T-helper 1 cell treated with Interleukin-12 subunit alpha and Interleukin-12 subunit beta and Interleukin-4 antibody, amounts not matched to agents 30 μg/mL and 1 μg/mL, for 36 hours (primary cell): ENCODE results near the gene CPEB4.

Source experiments
- H3K27ac Mint-ChIP-seq: one replicate; pipeline ENCODE4 v1.8.0; 2021; ENCODE audit warnings: mild to moderate bottlenecking, mixed read lengths
- H3K27me3 Mint-ChIP-seq: one replicate; pipeline ENCODE4 v1.8.0; 2021; ENCODE audit warnings: low read depth, mixed read lengths
- H3K36me3 Mint-ChIP-seq: one replicate; pipeline ENCODE4 v1.8.0; 2021; ENCODE audit warnings: low read depth, mixed read lengths
- H3K4me1 Mint-ChIP-seq: one replicate; pipeline ENCODE4 v1.8.0; 2021; ENCODE audit warnings: low read depth, mixed read lengths
- H3K4me3 Mint-ChIP-seq: one replicate; pipeline ENCODE4 v1.8.0; 2021; ENCODE audit warnings: mild to moderate bottlenecking, moderate library complexity, mixed read lengths
- H3K9me3 Mint-ChIP-seq: one replicate; pipeline ENCODE4 v1.8.0; 2021; ENCODE audit warnings: mixed read lengths

The CPEB4 gene

GRCh38 chr5:173887610-173888472 lies at the start of gene CPEB4:
Gene CPEB4 (plus strand): TSS chr5:173888349. CDS start chr5:173889734, 1,385 bp downstream.
- Mint-ChIP-seq H3K4me1 (peaks cover 65% of the 10 kb centered on the region), H3K4me3 (peak within 1 kb of the TSS; percentile 92), H3K27ac (peak within 1 kb of the TSS; percentile 99), H3K9me3 (peaks cover 12% of the 10 kb centered on the region), H3K36me3 (peaks cover 26% of the 10 kb centered on the region), H3K27me3 (no peaks in the 10 kb centered on the region)

DNA sequence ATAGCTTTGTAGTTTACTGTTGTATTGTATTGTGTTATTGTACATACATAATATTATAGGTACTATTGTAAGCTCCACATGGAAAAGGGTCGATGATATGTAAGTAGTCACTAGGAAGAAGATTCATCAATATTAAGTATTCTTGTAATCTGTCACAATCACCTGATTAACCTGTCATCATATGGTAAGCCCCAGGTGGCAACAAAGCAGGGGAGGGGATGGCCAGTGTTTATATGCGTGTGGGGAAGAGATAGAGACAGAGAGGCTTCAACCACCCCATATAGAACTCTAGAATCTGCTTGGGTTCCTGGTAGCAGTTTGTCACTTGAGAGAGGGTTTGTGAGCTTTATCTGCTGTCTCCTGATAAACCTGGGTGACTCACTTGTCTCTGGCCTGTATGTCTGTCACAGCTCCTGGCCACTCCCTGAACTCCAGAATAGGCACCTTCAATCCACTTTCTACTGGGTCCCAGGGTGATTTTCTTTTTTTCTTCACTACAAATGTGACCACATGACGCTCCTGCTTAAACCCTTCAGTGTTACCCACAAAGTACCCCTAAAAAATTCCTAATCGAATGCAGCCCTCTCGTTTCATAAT lies 48.9 kb upstream of the CPEB4 start:
- no peak overlapping the region for H3K4me3 Mint-ChIP-seq
- peaks cover 2% of the 10 kb centered on the region for H3K4me1 Mint-ChIP-seq
- H3K9me3 Mint-ChIP-seq = no peaks in the 10 kb centered on the region
- no peak overlapping the region for H3K27ac Mint-ChIP-seq
- H3K27me3 Mint-ChIP-seq = no peaks in the 10 kb centered on the region
- no peaks in the 10 kb centered on the region for H3K36me3 Mint-ChIP-seq

DNA sequence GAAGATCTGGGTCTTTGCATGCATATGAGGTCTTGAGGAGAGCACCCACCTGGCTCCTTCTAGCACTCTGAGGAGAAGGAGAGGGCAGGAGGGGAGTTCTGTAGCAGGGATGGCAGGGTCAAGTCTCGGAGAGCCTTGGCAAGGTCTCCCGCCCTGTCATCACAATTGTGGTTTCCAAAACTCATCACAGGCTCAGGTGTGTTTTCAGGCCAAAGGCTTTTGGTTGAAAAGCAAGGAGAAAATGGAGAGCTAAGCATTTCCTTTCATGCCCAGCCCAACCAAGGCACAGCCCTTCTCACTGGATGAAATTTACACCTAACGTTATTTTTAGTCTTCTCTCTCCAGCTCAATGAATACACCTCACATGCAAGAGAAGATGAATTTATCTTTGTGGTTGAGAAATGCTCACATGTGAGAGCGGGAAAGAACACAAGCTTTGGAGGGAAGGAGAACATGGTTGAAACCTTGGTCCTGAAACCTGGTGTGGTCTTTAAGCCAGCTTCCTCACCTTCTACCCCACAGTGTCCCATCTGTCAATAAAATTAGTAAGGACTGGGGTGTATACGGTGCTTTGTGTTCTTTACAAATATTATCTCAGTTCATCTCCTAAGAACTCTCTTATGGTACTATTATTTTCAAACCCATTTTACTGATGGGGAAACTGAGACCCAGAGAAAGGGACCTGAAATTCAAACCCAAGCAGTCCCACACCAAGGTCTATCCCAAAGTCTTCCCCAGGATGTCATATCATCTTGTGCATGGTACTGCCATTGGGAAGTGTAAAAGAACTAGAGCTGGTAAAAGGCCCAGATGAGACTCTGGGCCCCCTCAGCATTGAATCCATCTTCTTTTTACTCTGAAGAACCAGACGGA lies 47.8 kb upstream of the CPEB4 start:
- no peaks in the 10 kb centered on the region for H3K9me3 Mint-ChIP-seq

GRCh38 chr5:173841710-173842109 lies 46.4 kb upstream of the CPEB4 start:
- Mint-ChIP-seq H3K4me3 (no peak overlapping the region), H3K27ac (no peak overlapping the region)

More for the DNA sequence above, 47.8 kb upstream of the CPEB4 start:
- no peak overlapping the region for H3K4me3 Mint-ChIP-seq
- no peak overlapping the region for H3K27ac Mint-ChIP-seq
- no peaks in the 10 kb centered on the region for H3K4me1 Mint-ChIP-seq
- H3K27me3 Mint-ChIP-seq = no peaks in the 10 kb centered on the region
- no peaks in the 10 kb centered on the region for H3K36me3 Mint-ChIP-seq

DNA sequence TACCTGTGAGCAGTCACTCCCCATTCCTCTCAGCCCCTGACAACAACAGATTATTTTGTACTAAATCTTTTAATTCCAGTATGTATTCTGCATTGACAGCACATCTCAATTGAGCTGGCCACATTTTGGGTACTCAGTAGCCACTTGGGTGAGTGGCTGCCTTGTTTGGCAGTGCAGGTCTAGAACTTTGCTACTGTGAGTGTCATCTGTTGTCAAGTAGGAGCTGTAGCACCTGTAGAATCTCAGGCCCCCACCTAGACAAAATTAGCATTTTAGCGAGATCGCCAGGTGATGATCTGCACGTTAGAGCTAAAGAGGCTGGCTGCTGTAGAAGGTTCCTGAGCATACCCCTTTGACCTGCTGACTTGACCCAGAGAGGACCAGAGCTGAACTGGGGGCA lies 44.4 kb upstream of the CPEB4 start:
- Mint-ChIP-seq H3K9me3 (peaks cover 7% of the 10 kb centered on the region), H3K27ac (no peak overlapping the region), H3K4me1 (no peaks in the 10 kb centered on the region), H3K4me3 (no peak overlapping the region), H3K36me3 (peaks cover 1% of the 10 kb centered on the region), H3K27me3 (no peaks in the 10 kb centered on the region)

More at GRCh38 chr5:173841710-173842109, 46.4 kb upstream of the CPEB4 start:
- H3K4me1 Mint-ChIP-seq = no peaks in the 10 kb centered on the region
- no peaks in the 10 kb centered on the region for H3K27me3 Mint-ChIP-seq
- no peaks in the 10 kb centered on the region for H3K9me3 Mint-ChIP-seq
- no peaks in the 10 kb centered on the region for H3K36me3 Mint-ChIP-seq

- Mint-ChIP-seq H3K4me1 (no peaks in the 10 kb centered on the region), H3K27ac (no peak overlapping the region), H3K36me3 (peaks cover 1% of the 10 kb centered on the region), H3K27me3 (no peaks in the 10 kb centered on the region), H3K9me3 (peaks cover 11% of the 10 kb centered on the region), H3K4me3 (no peak overlapping the region)
Measured at GRCh38 chr5:173845321-173845720, 42.8 kb upstream of the CPEB4 start.

DNA sequence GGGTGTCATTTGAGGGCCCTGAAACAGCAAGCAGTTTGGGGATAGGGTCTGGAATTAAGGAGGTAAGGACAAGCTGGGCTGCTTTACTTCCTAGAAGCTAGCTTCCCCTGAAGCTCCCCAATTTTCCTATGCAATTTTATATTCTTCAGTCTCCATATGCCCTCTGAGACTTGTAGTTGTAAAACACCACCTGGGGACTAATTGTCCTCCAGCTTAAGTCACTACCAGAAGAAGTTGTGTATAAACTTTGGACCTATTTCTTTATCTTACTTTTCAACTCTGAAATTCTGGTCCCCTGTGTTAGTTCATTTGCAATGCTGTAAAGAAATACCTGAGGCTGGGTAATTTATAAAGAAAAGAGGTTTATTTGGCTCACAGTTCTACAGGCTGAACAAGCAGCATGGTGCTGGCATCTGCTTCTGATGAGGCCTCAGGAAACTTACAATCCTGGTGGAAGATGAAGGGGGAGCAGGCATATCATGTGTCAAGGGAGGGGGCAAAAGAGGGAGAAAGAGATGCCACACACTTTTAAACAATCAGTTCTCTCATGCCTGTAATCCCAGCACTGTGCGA lies 41.1 kb upstream of the CPEB4 start:
- no peak overlapping the region for H3K4me3 Mint-ChIP-seq

DNA sequence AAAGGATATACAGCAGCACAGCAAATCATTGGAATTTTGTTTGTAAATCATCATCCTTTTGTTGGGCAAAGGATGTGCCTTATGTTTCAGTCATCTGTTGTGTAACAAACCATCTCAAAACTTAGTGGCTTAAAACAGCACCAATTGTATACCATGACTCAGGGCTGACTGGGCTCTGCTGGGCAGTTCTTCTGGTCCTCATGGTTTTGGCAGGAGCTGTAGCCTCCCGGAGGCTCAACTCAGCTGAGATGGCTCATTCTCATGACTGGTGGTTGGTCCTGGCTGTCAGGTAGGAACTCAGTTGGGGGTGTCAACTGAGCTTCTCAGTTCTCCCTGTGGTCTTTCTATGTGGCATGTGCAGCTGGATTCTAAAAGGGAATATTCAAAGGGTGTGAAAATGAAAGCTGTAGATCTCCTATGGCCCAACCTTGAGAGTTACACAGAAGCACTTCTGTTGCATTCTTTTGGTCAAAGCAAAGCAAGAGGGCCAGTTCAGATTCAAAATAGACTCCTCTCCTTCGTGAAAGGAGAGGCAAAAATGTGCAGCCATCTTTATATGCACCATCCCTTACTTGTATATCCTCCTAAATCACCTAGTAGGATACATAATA lies 39.1 kb upstream of the CPEB4 start:
- H3K4me1 Mint-ChIP-seq = peaks cover 5% of the 10 kb centered on the region
- H3K27me3 Mint-ChIP-seq = peaks cover 10% of the 10 kb centered on the region
- no peak overlapping the region for H3K27ac Mint-ChIP-seq
- H3K9me3 Mint-ChIP-seq = peaks cover 11% of the 10 kb centered on the region
- H3K36me3 Mint-ChIP-seq = peaks cover 1% of the 10 kb centered on the region
- H3K4me3 Mint-ChIP-seq = no peak overlapping the region

More for the DNA sequence above, 41.1 kb upstream of the CPEB4 start:
- Mint-ChIP-seq H3K4me1 (no peaks in the 10 kb centered on the region), H3K27me3 (peaks cover 5% of the 10 kb centered on the region), H3K9me3 (peaks cover 11% of the 10 kb centered on the region), H3K27ac (no peak overlapping the region), H3K36me3 (peaks cover 1% of the 10 kb centered on the region)

DNA sequence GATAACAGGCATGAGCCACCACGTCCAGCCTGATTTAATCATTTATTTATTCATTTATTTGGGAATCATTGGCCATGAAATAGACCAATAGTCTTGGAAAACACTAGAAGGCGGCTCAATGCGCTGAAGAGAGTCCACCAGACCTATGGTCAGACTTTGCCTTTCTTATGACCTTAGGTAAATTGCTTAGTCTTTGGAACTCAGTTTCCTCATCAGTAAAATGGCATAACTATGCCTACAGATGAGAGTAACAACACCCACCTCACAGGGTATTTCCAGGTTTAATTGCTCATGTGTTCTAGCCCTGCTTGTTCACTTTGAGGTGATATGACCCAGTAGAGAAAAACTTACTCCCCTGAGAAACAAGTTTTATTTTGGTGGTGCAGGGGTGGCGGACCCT lies 38.2 kb upstream of the CPEB4 start:
- Mint-ChIP-seq H3K4me3 (no peak overlapping the region), H3K27me3 (peaks cover 10% of the 10 kb centered on the region), H3K36me3 (peaks cover 1% of the 10 kb centered on the region), H3K27ac (no peak overlapping the region), H3K4me1 (peaks cover 5% of the 10 kb centered on the region), H3K9me3 (peaks cover 11% of the 10 kb centered on the region)

DNA sequence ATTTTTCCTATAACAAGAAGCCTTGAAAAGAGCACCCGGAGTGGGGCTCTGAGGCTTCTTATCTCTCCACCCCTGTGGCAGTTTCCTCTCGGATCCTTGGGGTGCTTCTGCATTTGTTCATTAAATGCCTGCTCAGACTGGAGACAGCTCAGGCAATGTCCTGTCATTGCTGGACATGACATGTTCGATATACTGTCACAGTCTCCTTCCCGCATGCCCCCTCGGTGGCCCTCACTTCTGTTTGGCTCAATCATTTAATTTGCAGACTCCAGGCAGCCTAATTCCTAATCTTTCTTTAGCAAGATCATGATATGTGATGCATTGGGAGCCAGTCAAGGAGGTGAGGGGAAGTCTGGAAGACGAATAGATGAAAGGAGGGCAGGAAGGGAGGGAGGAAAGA lies 37.5 kb upstream of the CPEB4 start:
- Mint-ChIP-seq H3K27ac (no peak overlapping the region), H3K4me3 (no peak overlapping the region), H3K27me3 (peaks cover 14% of the 10 kb centered on the region), H3K4me1 (peaks cover 6% of the 10 kb centered on the region), H3K9me3 (peaks cover 11% of the 10 kb centered on the region), H3K36me3 (peaks cover 1% of the 10 kb centered on the region)

DNA sequence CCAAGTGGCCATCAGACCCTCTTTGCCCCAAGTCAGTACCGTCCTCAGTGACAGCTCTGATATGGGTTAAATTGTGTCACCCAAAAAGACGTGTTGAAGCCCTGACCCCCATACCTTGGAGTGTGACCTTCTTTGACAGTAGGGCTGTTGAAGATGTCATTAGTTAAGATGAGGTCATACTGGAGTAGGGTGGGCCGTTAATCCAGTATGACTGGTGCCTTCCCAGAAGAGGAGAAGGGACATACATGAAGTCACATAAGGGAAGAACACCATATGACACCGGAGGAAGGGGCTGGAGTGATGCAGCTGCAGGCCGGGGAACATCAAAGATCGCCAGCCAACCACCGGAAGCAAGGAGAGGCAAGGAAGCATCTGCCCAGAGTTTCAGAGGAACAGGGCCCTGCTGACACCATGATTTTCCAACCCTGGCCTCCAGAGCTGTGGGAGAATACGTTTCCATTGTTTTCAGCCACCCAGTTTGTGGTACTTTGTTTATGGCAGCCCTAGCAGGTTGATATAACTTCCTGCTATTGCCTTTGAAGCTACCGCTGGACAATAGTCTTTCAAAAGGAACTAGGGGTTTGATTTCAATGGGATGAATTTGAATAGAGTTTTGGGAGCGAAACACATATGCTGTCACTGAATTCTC lies 36.4 kb upstream of the CPEB4 start:
- H3K9me3 Mint-ChIP-seq = peaks cover 11% of the 10 kb centered on the region
- H3K4me3 Mint-ChIP-seq = no peak overlapping the region
- peaks cover 14% of the 10 kb centered on the region for H3K27me3 Mint-ChIP-seq
- H3K4me1 Mint-ChIP-seq = peaks cover 6% of the 10 kb centered on the region
- H3K36me3 Mint-ChIP-seq = peaks cover 1% of the 10 kb centered on the region
- H3K27ac Mint-ChIP-seq = no peak overlapping the region

GRCh38 chr5:173852790-173853359 lies 35.3 kb upstream of the CPEB4 start:
- Mint-ChIP-seq H3K9me3 (peaks cover 8% of the 10 kb centered on the region), H3K4me3 (no peak overlapping the region), H3K27ac (no peak overlapping the region), H3K36me3 (peaks cover 1% of the 10 kb centered on the region), H3K27me3 (peaks cover 14% of the 10 kb centered on the region), H3K4me1 (peaks cover 6% of the 10 kb centered on the region)

- Mint-ChIP-seq H3K27ac (no peak overlapping the region), H3K27me3 (peaks cover 14% of the 10 kb centered on the region), H3K36me3 (no peaks in the 10 kb centered on the region), H3K4me1 (peaks cover 6% of the 10 kb centered on the region), H3K4me3 (no peak overlapping the region), H3K9me3 (peaks cover 4% of the 10 kb centered on the region)
Measured at GRCh38 chr5:173853370-173854131, 34.6 kb upstream of the CPEB4 start.
